ENCODE measurements around the gene PRKN.

DNA sequence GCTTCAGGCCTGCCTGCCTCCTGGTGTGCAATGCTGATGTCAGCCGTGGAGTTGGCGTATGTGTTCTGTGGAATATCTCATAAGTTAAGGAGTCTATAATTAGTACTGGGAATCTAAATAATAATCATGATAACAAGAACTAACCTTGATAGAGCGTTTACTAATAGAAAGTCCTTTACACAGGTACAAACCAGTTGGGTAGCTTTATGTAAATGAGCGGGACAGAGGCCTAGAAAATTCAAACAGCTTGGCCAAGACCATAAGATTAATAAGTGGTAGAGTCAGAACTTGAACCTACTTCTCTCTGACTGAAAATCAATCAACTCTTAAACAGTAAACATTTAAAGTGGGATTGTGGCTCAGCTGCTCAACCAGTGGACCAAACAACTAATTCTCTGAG, 882.8 kb downstream of the PRKN start:
- TF ChIP-seq, protein P1, sequence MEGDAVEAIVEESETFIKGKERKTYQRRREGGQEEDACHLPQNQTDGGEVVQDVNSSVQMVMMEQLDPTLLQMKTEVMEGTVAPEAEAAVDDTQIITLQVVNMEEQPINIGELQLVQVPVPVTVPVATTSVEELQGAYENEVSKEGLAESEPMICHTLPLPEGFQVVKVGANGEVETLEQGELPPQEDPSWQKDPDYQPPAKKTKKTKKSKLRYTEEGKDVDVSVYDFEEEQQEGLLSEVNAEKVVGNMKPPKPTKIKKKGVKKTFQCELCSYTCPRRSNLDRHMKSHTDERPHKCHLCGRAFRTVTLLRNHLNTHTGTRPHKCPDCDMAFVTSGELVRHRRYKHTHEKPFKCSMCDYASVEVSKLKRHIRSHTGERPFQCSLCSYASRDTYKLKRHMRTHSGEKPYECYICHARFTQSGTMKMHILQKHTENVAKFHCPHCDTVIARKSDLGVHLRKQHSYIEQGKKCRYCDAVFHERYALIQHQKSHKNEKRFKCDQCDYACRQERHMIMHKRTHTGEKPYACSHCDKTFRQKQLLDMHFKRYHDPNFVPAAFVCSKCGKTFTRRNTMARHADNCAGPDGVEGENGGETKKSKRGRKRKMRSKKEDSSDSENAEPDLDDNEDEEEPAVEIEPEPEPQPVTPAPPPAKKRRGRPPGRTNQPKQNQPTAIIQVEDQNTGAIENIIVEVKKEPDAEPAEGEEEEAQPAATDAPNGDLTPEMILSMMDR (IDR thresholded peaks at IDR 0.05): no peak
- TF ChIP-seq POLR2A (IDR thresholded peaks at IDR 0.05): no peak

Measured in thyroid gland (tissue), 4 donors.